Right lobe of liver (tissue), 6 donors: ENCODE data around the gene TTC23. TPM values are rescaled to one million over a fixed set of nuclear protein-coding genes. Genes with fewer than 3 reads are reported as not detected.

Experiments used
- ATAC-seq, 4 donors: fragments of 200-7000 bp; cut with Tn5 transposase; one replicate each; pipeline ENCODE4 v1.9.1; 2020; ENCODE audit warnings: mild to moderate bottlenecking in 4 of 4, moderate library complexity in 4 of 4
- DNase-seq, 3 donors: peaks; one replicate each; pipeline ENCODE4 v3.0.0-alpha.2; 2020
- H3K27ac ChIP-seq, 3 donors: fragments of 200-600 bp; one replicate each; pipeline ENCODE4 v1.8.0; 2022
- H3K27me3 ChIP-seq, 2 donors: fragments of 200-600 bp; one replicate each; pipeline ENCODE4 v1.8.0; 2022
- H3K36me3 ChIP-seq, 4 donors: fragments of 200-600 bp; sonication (generic) in 1 of 4; one replicate each; pipeline versions ENCODE4 v1.5.1 to v1.8.0; 2017 to 2022; ENCODE audit warnings: control low read depth in 1 of 4
- H3K4me1 ChIP-seq, 4 donors: fragments of 200-600 bp; sonication (generic) in 1 of 4; one replicate each; pipeline versions ENCODE4 v1.5.1 to v1.8.0; 2017 to 2022; ENCODE audit warnings: control low read depth in 1 of 4
- H3K4me3 ChIP-seq, 3 donors: fragments of 200-600 bp; one replicate each; pipeline ENCODE4 v1.8.0; 2022
- H3K9me3 ChIP-seq, 4 donors: fragments of 200-600 bp; sonication (generic) in 1 of 4; one replicate each; pipeline versions ENCODE4 v1.5.1 to v1.8.0; 2017 to 2022; ENCODE audit warnings: control low read depth in 1 of 4
- CTCF ChIP-seq, 4 donors: fragments of 200-600 bp in 3 of 4; fragments of 450-650 bp in 1 of 4; IDR thresholded peaks; one replicate each; pipeline versions ENCODE4 v1.5.1 to v1.8.0; 2016 to 2022; ENCODE audit warnings: antibody characterized with exemption in 4 of 4, mild to moderate bottlenecking in 2 of 4
- POLR2A ChIP-seq: fragments of 450-650 bp; IDR thresholded peaks from one replicate; pipeline ENCODE4 v1.6.1; 2017; ENCODE audit warnings: antibody characterized with exemption, mild to moderate bottlenecking
- WGBS: methylation state at CpG from one replicate; pipeline ENCODE4 v1.1.6; 2018; ENCODE audit warnings: low coverage, low lambda C conversion rate; ENCODE audit not compliant: insufficient coverage; ENCODE audit errors: missing lambda C conversion rate; 5-methylcytosine and 5-hydroxymethylcytosine counted together
- intact Hi-C, 2 donors: fragments of 100-400 bp; cut with DNase I; formaldehyde crosslinking; loops; one replicate each; pipeline versions ENCODE4 v1.11.2 to v1.14.1; 2022
- total RNA-seq, 6 experiments: library from RNA; depleted of rRNA in 2 of 6; stranded (reverse); fragments of >200 nt in 2 of 6; fragmentation: NEBNext Ultra II Directional in 3 of 6; extraction: Animal tissue kit (Norgen Biotek cat#: 25700) in 3 of 6; gene quantifications; one replicate each; pipeline versions ENCODE4 v1.1.0 to v1.2.4, GENCODE V29; 2016 to 2023
- donor health status: DM: no; HTN: yes; CAD: no.
- donor health status: DM: no; HTN: no; CAD: no.
- donor health status: DM: no; HTN: no; CAD: no.
- donor health status: DM: no; HTN: yes; CAD: no.
- donor health status: DM: no; HTN: yes; CAD: no.

TTC23 gene
- total RNA-seq, 6 experiments from 2014 or later: 6.1 to 18.4 (median 9.1) TPM

DNA sequence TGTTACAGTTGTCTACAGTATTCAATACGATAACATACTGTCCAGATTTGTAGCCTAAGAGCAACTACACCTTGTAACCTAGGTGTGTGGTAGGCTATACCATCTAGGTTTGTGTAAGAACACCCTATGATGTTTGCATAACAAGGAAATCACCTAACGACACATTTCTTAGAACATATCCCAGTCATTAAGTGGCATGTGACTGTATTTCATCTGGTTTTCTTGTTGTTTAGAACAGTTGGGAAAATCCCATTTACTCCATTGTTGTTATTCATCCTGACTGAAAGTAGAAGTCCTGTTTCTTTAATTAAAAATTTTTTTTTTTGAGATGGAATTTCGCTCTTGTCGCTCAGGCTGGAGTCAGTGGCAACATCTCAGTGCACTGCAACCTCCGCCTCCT is 33.2 kb upstream of the TTC23 start:
- 98% methylated on average over 5 of the region's 5 CpGs for WGBS
- H3K36me3 ChIP-seq: no peaks in the 10 kb centered on the region
- no peaks in the 10 kb centered on the region for H3K4me1 ChIP-seq
- DNase-seq (no peak), ATAC-seq (no peak)
- no peak for TF ChIP-seq POLR2A
- TF ChIP-seq CTCF (IDR thresholded peaks at IDR 0.05): no peak
- no peaks in the 10 kb centered on the region for H3K27me3 ChIP-seq
- H3K4me3 ChIP-seq: no peak overlapping the region
- H3K9me3 ChIP-seq: no peaks in the 10 kb centered on the region
- intact Hi-C loops: no loop called here
- no peak overlapping the region for H3K27ac ChIP-seq

- ATAC-seq (no peak), DNase-seq (no peak)
- H3K27ac ChIP-seq: no peak overlapping the region
- intact Hi-C loops: no loop called here
- TF ChIP-seq CTCF (IDR thresholded peaks at IDR 0.05): no peak
- no peak for TF ChIP-seq POLR2A
- H3K4me3 ChIP-seq: no peak overlapping the region
- H3K9me3 ChIP-seq: no peaks in the 10 kb centered on the region
- no peaks in the 10 kb centered on the region for H3K27me3 ChIP-seq
- H3K4me1 ChIP-seq: no peaks in the 10 kb centered on the region
- no peaks in the 10 kb centered on the region for H3K36me3 ChIP-seq
These were observed 32.7 kb upstream of the TTC23 start for GRCh38 chr15:99282121-99282520.

DNA sequence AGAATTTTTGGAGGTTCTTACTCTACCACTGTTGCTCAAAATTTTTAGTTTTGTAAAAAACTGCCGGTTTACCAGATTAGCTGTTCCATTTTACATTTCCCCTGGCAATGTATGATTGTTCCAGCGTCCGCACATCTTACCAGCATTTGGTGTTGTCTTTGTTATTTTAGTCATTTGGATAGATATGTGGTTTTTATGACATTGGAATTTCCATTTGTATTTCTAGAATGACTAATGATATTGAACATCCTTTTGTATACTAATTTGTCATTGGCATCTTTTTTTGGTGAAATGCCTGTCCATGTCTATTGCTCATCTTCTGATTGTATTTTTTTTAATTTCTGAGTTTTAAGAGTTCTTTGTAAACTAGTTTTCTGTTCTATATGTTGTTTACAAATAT is 30.4 kb upstream of the TTC23 start:
- DNase-seq (no peak), ATAC-seq (no peak)

GRCh38 chr15:99279290-99279689 is 29.9 kb upstream of the TTC23 start:
- H3K9me3 ChIP-seq: no peaks in the 10 kb centered on the region
- H3K4me1 ChIP-seq: no peaks in the 10 kb centered on the region
- no peak for ATAC-seq
- no peaks in the 10 kb centered on the region for H3K27me3 ChIP-seq
- TF ChIP-seq POLR2A: no peak
- no peak for TF ChIP-seq CTCF (IDR thresholded peaks at IDR 0.05)
- 78% methylated on average over 3 of the region's 3 CpGs for WGBS
- no peak overlapping the region for H3K4me3 ChIP-seq
- no peak overlapping the region for H3K27ac ChIP-seq
- DNase-seq: no peak
- intact Hi-C loops: no loop called here
- H3K36me3 ChIP-seq: no peaks in the 10 kb centered on the region

More for the DNA sequence above, 30.4 kb upstream of the TTC23 start:
- no peaks in the 10 kb centered on the region for H3K4me1 ChIP-seq
- TF ChIP-seq POLR2A (no peak), CTCF (IDR thresholded peaks at IDR 0.05) (no peak)
- no peak overlapping the region for H3K4me3 ChIP-seq
- intact Hi-C loops: no loop called here
- no peaks in the 10 kb centered on the region for H3K36me3 ChIP-seq
- no peaks in the 10 kb centered on the region for H3K9me3 ChIP-seq
- WGBS: 87% methylated on average over 3 of the region's 3 CpGs
- no peak overlapping the region for H3K27ac ChIP-seq
- no peaks in the 10 kb centered on the region for H3K27me3 ChIP-seq

DNA sequence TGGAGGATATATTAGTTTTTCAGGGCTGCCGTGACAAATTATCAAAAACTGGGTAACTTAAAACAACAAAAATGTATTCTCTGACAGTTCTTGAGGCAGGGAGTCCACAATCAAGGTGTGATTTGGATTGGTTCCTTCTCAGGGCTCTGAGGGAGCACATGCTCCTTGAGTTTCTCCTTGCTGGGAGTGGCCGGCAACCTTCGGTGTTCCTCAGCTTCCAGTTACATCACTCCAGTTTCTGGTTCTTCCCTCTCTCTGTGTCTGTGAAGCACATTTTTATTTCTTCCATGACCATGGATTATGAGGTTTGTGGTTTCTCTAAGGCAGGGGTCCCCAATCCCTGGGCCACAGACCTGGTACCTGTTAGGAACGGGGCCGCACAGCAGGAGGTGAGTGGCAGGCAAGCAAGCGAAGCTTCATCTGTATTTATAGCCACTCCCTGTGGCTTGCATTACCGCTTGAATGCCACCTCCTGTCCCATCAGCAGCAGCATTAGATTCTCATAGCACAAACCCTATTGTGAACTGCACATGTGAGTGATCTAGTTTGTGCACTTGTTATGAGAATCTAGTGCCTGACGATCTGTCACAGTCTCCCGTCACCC is 26.2 kb upstream of the TTC23 start:
- no peaks in the 10 kb centered on the region for H3K36me3 ChIP-seq
- intact Hi-C loops: no loop called here
- no peak for TF ChIP-seq CTCF (IDR thresholded peaks at IDR 0.05)
- no peak for TF ChIP-seq POLR2A
- no peak overlapping the region for H3K27ac ChIP-seq
- H3K9me3 ChIP-seq: no peaks in the 10 kb centered on the region
- no peaks in the 10 kb centered on the region for H3K4me1 ChIP-seq
- H3K4me3 ChIP-seq: no peak overlapping the region
- ATAC-seq: no peak
- 98% methylated on average over 6 of the region's 9 CpGs for WGBS
- DNase-seq: no peak
- H3K27me3 ChIP-seq: no peaks in the 10 kb centered on the region
